ENCODE data around the gene VDR.

VDR gene

GRCh38 chr12:47930634-47931033, 25.8 kb upstream of the VDR start:
- no peak for DNase-seq (ENCODE audit: low read depth in 2 of 2)

- no peak for DNase-seq (ENCODE audit: low read depth in 2 of 2)
Measured at GRCh38 chr12:47927346-47927745, 22.6 kb upstream of the VDR start.

GRCh38 chr12:47921907-47922306, 17.1 kb upstream of the VDR start:
- DNase-seq (ENCODE audit: low read depth in 2 of 2) = no peak

GRCh38 chr12:47920913-47921312, 16.1 kb upstream of the VDR start:
- DNase-seq (ENCODE audit: low read depth in 2 of 2) = no peak

GRCh38 chr12:47913081-47913480, 8.3 kb upstream of the VDR start:
- DNase-seq (ENCODE audit: low read depth in 2 of 2) = no peak

GRCh38 chr12:47912556-47912955, 7.8 kb upstream of the VDR start:
- DNase-seq (ENCODE audit: low read depth in 2 of 2) = no peak

GRCh38 chr12:47910981-47911380, 6.2 kb upstream of the VDR start:
- no peak for DNase-seq (ENCODE audit: low read depth in 2 of 2)

- DNase-seq (ENCODE audit: low read depth in 2 of 2) = no peak
Measured at GRCh38 chr12:47910486-47910885, 5.7 kb upstream of the VDR start.

GRCh38 chr12:47909839-47910465, 5.2 kb upstream of the VDR start:
- DNase-seq (ENCODE audit: low read depth in 2 of 2) = no peak

GRCh38 chr12:47908738-47909137, 3.9 kb upstream of the VDR start:
- no peak for DNase-seq (ENCODE audit: low read depth in 2 of 2)

- DNase-seq (ENCODE audit: low read depth in 2 of 2) = no peak
Measured at GRCh38 chr12:47907851-47908454, 3.2 kb upstream of the VDR start.

- DNase-seq (ENCODE audit: low read depth in 2 of 2) = peak in 1 of 2 donors; percentile 27
Measured at GRCh38 chr12:47903927-47904712, 674 bp downstream of the VDR start.

- DNase-seq (ENCODE audit: low read depth in 2 of 2) = no peak
Measured at GRCh38 chr12:47903151-47903611, 1.6 kb downstream of the VDR start.

- DNase-seq (ENCODE audit: low read depth in 2 of 2) = no peak
Measured at GRCh38 chr12:47902131-47902639, 2.6 kb downstream of the VDR start.

GRCh38 chr12:47901718-47902093, 3.1 kb downstream of the VDR start:
- DNase-seq (ENCODE audit: low read depth in 2 of 2) = no peak

- DNase-seq (ENCODE audit: low read depth in 2 of 2) = no peak
Measured at GRCh38 chr12:47901063-47901717, 3.6 kb downstream of the VDR start.

- no peak for DNase-seq (ENCODE audit: low read depth in 2 of 2)
Measured at GRCh38 chr12:47900131-47901062, 4.4 kb downstream of the VDR start.

- DNase-seq (ENCODE audit: low read depth in 2 of 2) = no peak
Measured at GRCh38 chr12:47899466-47899865, 5.3 kb downstream of the VDR start.

GRCh38 chr12:47896633-47897032, 8.2 kb downstream of the VDR start:
- no peak for DNase-seq (ENCODE audit: low read depth in 2 of 2)

- no peak for DNase-seq (ENCODE audit: low read depth in 2 of 2)
Measured at GRCh38 chr12:47896022-47896421, 8.8 kb downstream of the VDR start.

- DNase-seq (ENCODE audit: low read depth in 2 of 2) = no peak
Measured at GRCh38 chr12:47894652-47895051, 10.1 kb downstream of the VDR start.
